HG02623 (cell line): ENCODE data around the gene KAZN.
"Not testable (repeated sequence)": the region's sequence is repeated elsewhere in the genome, so short reads cannot be mapped to it uniquely, and the experiment has no call there.

ENCODE experiments used
- ATAC-seq: cut with Tn5 transposase; IDR thresholded peaks from one replicate; pipeline ENCODE4 v1.9.1; 2021; ENCODE audit warnings: moderate library complexity; ENCODE audit not compliant: unreplicated experiment

KAZN gene

DNA sequence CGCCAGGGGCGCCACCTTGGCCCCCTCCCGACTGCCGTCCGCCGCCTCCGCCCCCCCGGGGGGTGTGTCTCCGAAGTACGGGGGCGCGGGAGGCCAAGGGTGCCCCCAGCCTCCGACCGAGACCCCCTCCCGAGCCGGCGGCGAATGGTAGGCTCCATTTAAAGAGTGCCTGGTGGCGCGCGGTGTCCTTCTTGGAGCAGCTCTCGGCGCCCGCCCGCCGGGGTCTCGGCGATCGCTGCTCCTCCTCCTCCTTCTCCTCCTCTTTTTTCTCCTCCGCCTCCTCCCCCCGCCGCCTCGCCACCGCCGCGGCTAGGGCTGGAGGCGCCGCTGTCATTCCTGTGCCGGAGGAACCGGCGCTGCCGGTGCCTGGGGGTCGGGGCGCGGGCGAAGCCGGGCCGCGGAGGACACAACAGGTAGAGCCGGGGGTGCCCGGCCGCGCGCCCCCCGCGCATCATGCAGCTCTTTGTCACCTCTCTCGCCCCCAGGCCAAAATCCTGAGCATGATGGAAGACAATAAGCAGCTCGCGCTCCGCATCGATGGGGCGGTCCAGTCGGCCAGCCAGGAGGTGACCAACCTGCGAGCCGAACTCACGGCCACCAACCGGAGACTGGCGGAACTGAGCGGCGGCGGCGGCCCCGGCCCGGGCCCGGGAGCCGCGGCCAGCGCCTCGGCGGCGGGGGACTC is at the start of gene KAZN:
TSS of gene KAZN (plus strand) at position 188 of the 685 bp plus-strand sequence.
- ATAC-seq, result no peak

DNA sequence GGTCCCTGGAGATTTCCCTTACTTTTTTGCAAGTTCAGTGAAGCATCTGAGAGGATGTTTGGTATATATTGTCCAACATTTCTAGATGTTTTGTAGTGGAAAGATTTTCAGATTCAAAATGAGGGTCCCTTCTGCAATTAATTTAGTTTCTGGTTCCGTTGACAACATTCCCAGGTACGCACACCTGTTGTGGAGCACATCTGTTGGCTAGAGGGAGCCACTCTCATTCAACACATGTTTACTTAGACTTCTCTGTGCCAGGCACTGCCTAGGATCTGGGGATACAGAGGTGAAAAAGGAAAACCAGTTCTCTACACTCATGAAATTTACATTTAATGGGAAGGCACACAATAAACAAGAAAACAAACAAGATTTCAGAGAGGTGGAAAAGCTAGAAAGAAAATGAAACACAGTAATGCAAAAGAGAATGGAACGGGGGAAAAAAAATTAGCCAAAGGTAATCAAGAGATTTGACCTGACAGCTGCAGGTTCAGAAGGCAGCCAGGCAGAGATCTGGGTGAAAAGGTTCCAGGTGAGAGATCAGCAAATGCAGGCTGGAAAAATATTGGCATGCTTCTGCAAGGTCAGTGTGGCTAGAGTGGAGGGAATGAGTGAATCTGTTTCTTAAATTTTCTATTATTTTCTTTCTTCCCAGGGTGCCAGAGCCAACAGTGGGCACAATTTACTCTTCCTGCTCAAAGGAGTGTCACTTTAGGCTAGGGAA is 48.4 kb upstream of the KAZN start:
- no peak for ATAC-seq

DNA sequence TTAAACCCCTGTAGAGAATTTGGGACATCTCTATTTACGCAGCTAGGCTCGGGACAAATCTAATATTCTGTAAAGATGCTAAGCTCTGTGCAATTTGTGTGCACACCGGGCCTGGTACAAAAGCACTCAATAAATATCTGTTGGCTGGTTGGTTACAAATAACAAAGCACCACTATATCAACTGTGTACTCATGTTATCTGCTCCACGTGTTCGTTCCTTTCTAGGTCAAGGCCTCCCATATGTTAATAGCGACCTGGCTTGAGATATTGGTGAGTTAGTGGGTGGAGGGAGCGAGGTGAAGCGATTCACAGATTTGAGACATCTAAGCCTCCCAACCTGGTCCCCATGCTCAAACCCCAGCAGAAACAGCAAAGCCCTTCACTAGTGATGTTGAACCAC is 47.1 kb upstream of the KAZN start:
- ATAC-seq, result no peak

DNA sequence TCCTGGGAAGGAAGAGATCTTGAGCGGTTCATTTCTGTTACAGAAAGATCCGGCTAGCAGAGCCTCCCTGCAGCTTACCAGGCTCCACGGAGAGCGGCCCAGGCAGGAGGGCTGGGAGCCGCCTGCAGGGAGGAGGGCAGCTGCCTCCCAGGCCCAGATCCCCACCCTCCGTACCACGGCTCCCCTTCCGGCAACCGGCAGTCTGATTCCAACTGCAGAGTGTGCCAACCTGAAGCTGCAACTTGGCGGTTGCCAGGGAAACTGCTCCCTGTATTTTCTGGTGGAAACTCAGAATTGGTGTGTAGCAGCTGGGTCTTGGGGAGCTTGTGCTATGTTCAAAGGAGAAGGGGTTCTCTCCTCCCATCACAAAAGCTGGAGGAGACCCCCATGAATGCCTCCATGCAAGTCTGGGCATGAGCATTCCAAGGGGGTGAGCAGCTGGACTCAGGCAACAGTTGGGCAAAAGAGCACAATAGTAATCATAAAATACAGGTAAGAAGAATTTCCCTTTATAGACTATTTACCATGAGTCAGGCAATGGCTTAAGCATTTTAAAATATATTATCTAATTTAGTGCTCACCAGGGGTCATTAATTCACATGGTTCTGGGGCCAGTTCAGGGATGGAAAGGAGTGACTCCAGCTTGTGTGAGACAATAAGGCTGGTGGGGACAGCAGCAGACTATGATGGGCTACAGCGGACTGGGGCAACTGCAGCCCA is 46.1 kb upstream of the KAZN start:
- no peak for ATAC-seq

DNA sequence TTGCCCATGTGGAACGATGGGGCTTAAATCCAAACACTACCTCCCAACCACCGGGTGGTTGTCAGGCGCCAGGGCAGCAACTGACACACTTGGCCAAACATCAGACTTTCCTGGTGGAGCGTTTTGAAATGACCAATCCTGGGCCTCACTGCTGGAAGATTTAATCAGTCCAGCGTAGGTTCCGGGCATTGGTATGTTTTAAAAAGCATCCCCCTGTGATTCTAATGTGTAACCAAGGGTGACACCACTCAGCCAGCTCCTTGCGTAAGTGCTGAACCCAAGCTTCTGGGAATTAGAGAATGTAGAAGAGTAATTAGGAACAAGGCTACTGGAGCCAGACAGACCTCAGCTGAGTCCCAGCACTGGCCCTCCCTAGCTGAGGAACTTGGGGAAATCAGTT is 44.8 kb upstream of the KAZN start:
- ATAC-seq, result no peak

DNA sequence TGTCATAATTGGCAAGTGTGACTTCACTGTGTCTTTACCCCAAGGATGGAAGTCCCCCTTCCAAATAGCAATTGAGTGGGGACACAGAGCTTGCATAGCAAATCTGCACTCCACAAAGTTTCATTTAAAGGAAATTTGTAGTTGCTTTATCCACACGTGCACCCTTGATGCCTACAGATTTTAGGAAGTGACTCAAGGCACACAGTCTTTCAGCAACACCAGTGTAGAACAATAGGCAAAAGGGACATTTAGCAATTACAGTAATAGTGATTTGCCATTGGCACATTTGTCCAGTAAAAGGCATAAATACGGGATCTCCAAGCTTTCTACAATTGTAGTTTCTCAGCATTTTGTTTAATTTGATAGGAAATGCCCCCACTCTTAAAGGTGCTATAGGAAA is 43.4 kb upstream of the KAZN start:
- ATAC-seq, result no peak

DNA sequence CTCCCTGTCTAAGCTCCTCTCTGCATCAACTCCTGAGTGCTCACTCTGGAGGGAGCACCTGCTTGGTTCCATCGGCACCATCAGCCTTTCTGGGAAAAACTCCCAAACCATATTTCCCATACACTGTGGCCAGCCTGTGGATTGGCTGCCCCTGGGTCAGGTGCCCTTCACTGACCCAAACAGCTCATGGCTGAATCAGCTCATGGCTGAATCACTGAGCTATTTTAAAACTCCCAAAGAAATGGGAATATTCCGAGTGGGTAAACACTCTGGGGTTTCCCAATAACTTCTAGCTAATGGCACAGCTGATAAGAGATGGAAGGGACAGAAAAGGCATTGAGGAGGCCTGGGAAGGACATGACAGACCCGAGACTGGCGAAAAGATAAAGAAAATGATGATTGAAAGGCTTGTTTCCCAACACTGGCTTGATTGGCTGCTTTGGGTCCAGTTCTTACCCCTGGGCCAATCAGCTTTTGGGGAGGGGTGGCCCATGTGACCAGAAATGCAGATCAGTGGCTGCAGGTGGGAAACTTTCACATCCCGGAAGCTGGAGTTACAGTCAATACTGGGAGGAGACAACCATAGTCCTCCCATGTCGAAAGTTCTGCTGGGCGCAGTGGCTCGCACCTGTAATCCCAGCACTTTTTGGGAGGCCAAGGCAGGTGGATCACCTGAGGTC is 37.3 kb upstream of the KAZN start:
- no peak for ATAC-seq

- ATAC-seq, result no peak
These were observed 33.4 kb upstream of the KAZN start for GRCh38 chr1:14565090-14565489.

- ATAC-seq, result no peak
These were observed 31.4 kb upstream of the KAZN start for GRCh38 chr1:14567056-14567455.

- ATAC-seq, result no peak
These were observed 30.6 kb upstream of the KAZN start for GRCh38 chr1:14567903-14568302.

- no peak for ATAC-seq
These were observed 29.6 kb upstream of the KAZN start for GRCh38 chr1:14568716-14569355.

DNA sequence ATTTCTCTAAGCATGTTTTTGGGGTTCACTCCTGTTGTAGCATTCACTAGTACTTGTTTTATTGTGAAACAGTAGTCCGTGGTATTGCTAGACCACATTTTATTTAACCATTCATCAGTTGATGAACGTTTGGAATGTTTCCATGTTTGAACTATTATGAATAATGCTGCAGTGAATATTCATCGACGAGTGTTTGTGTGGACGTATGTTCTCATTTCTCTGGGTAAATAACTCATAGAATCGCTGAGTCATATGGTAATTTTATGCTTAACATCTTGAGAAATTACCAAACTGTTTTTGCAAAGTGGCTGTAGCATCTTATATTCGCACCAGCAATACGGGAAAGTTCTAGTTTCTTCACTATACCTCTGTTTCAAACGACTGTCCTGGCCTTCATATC is 28.0 kb upstream of the KAZN start:
- no peak for ATAC-seq

DNA sequence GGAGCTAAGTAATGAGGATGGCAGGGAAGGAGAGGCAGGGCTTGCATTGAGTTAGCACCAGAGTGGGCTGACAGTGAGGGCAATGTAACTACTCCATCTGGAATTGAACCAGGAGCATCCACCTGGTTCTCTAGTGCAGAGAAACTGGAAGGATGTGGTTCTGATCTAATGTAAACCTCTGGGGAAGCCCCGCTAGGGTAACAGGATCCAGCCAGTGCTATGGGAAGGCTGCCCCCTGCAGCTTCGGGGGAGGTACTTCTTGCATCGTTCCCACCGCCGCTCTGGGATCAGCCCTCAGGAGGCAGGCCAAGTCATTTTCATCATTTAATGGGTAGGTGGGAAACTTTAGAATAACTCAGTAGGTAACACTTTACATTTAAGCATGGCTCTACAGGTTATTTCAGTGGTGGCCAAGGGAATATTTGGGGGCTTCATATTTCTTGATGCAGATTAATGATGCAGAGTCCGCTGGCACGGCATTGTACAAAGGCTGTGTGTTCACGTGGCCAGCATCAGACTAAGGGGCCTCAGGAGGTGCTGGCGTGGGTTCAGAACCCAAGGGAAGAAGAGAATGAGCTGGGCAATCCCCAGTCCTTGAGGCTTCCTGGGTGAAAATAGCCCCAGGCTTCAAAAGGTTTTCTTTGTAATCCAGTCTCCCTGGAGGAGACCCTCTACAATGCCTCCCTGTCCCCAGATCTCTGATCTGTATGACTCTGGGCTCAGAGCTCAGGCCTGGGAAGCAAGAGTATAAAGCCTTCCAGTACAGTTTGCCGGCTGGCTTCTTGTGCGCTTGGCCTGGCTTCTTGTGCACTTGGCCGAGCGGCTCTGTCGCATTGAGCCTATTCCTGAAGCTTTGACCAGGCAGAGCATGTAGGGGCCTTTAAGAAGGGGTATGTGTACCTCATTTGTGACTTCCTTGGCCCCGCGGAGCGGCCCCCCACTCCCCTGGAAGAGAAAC is 26.4 kb upstream of the KAZN start:
- no peak for ATAC-seq

DNA sequence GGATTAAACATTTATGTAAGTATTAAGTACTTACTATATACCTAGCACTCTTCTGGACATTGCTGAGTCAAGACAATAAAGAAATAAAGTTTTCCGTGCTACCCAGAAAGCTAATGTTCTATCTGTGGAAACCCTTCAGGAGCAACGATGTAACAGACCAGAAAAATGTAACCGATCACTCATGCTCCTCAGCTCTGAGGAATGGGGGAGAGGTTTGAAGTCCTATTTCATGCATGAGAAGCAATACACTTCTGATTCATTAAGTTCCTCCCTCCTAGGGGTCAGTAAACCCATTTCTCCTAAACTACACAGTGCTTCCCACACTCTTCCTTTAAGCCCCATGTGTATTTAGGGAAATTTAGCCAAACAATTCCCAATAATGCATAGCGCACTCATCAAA is 25.6 kb upstream of the KAZN start:
- no peak for ATAC-seq

- ATAC-seq, result no peak
These were observed 22.3 kb upstream of the KAZN start for GRCh38 chr1:14576155-14576554.

DNA sequence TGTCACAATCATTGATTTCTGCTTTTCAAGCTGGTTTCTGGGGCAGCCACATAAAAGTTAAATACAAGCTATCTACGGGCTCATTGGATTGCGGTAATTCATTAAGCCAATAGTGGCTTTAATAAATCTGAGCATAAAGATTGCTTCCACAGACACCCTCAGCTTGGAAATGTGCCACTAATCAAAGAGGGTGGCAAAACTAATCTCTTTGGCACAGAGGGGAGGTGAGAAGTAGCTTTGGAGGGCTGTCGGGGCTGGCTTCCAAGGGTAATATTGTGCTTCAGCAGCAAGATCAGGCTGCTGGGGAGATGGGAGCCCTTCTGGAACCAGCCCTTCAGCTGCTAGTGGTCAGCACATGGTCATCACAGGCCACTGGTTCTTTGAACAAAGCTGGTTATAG is 21.2 kb upstream of the KAZN start:
- ATAC-seq, result no peak

DNA sequence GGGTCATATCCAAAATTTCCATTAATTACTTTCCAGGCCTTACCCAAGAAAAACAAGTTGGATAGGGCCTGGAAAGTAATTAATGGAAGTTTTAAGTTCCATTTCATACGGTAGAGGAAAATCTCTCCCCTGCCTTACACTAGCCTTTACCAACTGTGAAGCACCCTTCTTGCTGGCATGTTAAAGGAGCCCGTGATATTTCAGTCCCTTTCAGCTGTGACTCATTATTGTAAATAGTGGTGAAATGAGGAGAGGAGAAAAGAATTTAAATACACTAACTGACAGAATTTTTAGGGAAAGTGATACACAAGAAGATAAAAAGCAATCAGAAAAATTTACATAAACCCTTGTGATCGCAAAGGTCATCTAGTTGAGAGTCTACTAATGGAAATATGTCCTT is 20.3 kb upstream of the KAZN start:
- ATAC-seq, result no peak

DNA sequence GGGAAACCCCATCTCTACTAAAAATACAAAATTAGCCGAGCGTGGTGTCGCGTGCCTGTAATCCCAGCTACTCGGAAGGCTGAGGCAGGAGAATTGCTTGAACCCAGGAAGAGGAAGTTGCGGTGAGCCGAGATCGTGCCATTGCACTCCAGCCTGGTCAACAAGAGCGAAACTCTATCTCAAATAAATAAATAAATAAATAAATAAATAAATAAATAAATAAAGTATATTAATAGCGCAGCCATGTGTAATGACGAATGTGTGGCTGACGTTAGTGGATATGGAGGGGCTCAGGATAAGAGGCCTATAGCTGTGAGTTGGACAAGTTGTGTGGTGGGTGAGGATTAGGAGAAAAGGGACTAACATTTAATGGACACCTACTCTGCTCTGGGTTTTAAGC is 18.2 kb upstream of the KAZN start:
- not testable (repeated sequence) for ATAC-seq

GRCh38 chr1:14580986-14581385 is 17.5 kb upstream of the KAZN start:
- ATAC-seq, result no peak

DNA sequence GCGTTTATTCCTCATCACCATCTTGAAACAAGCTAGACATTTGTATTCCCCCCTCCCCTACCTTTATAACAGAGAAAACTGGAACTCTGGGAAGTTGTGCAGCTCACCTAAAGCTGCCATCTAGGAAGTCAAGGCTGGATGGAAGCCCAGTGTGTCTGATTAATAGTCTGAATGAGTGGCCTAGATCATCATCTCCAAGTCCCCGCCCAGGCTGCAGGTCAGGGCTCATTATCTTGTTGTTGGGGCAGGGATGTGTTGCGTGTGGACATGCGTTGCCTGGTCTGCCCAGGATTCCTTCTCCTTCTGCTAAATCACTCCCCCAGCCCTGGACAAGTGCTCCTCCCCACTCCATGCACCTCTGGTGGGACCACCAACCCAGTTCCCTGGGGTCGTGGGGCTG is 14.7 kb upstream of the KAZN start:
- ATAC-seq, result no peak
